GM19099 (cell line): ENCODE results near the gene BRI3BP.

Experiments
- POLR2A ChIP-seq: IDR thresholded peaks from 3 replicates; pipeline ENCODE4 v1.6.1; 2011; ENCODE audit warnings: low read depth; ENCODE audit not compliant: insufficient read length; ENCODE audit errors: extremely low read depth

BRI3BP gene

GRCh38 chr12:124993626-124994436 is at the start of gene BRI3BP:
BRI3BP (plus strand) TSS chr12:124993645; CDS start chr12:124993791, 146 bp downstream.
- peak; percentile 71 for TF ChIP-seq POLR2A

- TF ChIP-seq POLR2A = no peak
Observed at GRCh38 chr12:124946447-124946793, 47.0 kb upstream of the BRI3BP start.

GRCh38 chr12:124947013-124947412 is 46.4 kb upstream of the BRI3BP start:
- TF ChIP-seq POLR2A = no peak

GRCh38 chr12:124947561-124948398 is 45.7 kb upstream of the BRI3BP start:
- TF ChIP-seq POLR2A = no peak

GRCh38 chr12:124949066-124949465 is 44.4 kb upstream of the BRI3BP start:
- no peak for TF ChIP-seq POLR2A

- TF ChIP-seq POLR2A = no peak
Observed at GRCh38 chr12:124949779-124950728, 43.4 kb upstream of the BRI3BP start.

- no peak for TF ChIP-seq POLR2A
Observed at GRCh38 chr12:124952295-124952694, 41.1 kb upstream of the BRI3BP start.

- TF ChIP-seq POLR2A = no peak
Observed at GRCh38 chr12:124952801-124953200, 40.6 kb upstream of the BRI3BP start.

- no peak for TF ChIP-seq POLR2A
Observed at GRCh38 chr12:124953689-124954405, 39.6 kb upstream of the BRI3BP start.

- no peak for TF ChIP-seq POLR2A
Observed at GRCh38 chr12:124954771-124955170, 38.7 kb upstream of the BRI3BP start.

GRCh38 chr12:124956571-124956970 is 36.9 kb upstream of the BRI3BP start:
- TF ChIP-seq POLR2A = no peak

GRCh38 chr12:124961055-124961454 is 32.4 kb upstream of the BRI3BP start:
- TF ChIP-seq POLR2A = no peak

GRCh38 chr12:124963211-124963610 is 30.2 kb upstream of the BRI3BP start:
- TF ChIP-seq POLR2A = no peak

- TF ChIP-seq POLR2A = no peak
Observed at GRCh38 chr12:124964251-124964650, 29.2 kb upstream of the BRI3BP start.
